Mesenchymal stem cell (in vitro differentiated cells and primary cell): ENCODE data around the gene FSTL4.

Experiments used
- DNase-seq: peaks from one replicate; pipeline ENCODE4 v3.0.0-alpha.2; 2013
- H2AFZ ChIP-seq: one replicate; pipeline ENCODE4 v1.6.1; 2013; ENCODE audit warnings: low read depth, mild to moderate bottlenecking, control low read depth, inconsistent platforms, low read length, moderate library complexity
- H2AK5ac ChIP-seq: 2 replicates; pipeline ENCODE4 v1.6.1; 2013; ENCODE audit warnings: low read length, moderate library complexity, mild to moderate bottlenecking, inconsistent platforms; ENCODE audit not compliant: severe bottlenecking
- H2BK120ac ChIP-seq: one replicate; pipeline ENCODE4 v1.6.1; 2013; ENCODE audit warnings: low read depth, mild to moderate bottlenecking, inconsistent platforms, low read length, moderate library complexity
- H2BK12ac ChIP-seq, 2 experiments: one replicate each; pipeline ENCODE4 v1.6.1; 2013; ENCODE audit warnings: inconsistent platforms in 2 of 2, low read length in 2 of 2, mild to moderate bottlenecking in 2 of 2, moderate library complexity in 2 of 2, control low read depth in 1 of 2
- H2BK15ac ChIP-seq: one replicate; pipeline ENCODE4 v1.6.1; 2013; ENCODE audit warnings: mild to moderate bottlenecking, low read depth, inconsistent platforms; ENCODE audit not compliant: poor library complexity, severe bottlenecking
- H2BK5ac ChIP-seq: 2 replicates; pipeline ENCODE4 v1.6.1; 2013; ENCODE audit warnings: low read depth, mild to moderate bottlenecking, low read length, control low read depth, inconsistent platforms; ENCODE audit not compliant: poor library complexity, severe bottlenecking
- H3K14ac ChIP-seq, 2 experiments: one replicate each; pipeline ENCODE4 v1.6.1; 2013; ENCODE audit warnings: inconsistent platforms in 2 of 2, low read length in 2 of 2, control low read depth in 1 of 2, mild to moderate bottlenecking in 1 of 2, moderate library complexity in 1 of 2
- H3K18ac ChIP-seq, 2 experiments: one replicate each; pipeline ENCODE4 v1.6.1; 2013; ENCODE audit warnings: inconsistent platforms in 2 of 2, low read length in 2 of 2, control low read depth in 1 of 2, low read depth in 1 of 2, mild to moderate bottlenecking in 1 of 2
- H3K23ac ChIP-seq, 2 experiments: one replicate each; pipeline ENCODE4 v1.6.1; 2013; ENCODE audit warnings: inconsistent platforms in 2 of 2, low read length in 2 of 2, mild to moderate bottlenecking in 2 of 2, moderate library complexity in 2 of 2, control low read depth in 1 of 2
- H3K27ac ChIP-seq: 2 replicates; pipeline ENCODE4 v1.5.1; 2013; ENCODE audit warnings: mild to moderate bottlenecking, moderate library complexity, low read length, control low read depth, inconsistent platforms; ENCODE audit not compliant: poor library complexity, severe bottlenecking
- H3K27me3 ChIP-seq, 2 experiments: 2 replicates each; pipeline versions ENCODE4 v1.6.1 to v1.7.0; 2013; ENCODE audit warnings: low read length in 2 of 2, mild to moderate bottlenecking in 2 of 2, moderate library complexity in 2 of 2, control low read depth in 1 of 2, inconsistent platforms in 1 of 2; ENCODE audit not compliant: control insufficient read depth in 1 of 2, insufficient read depth in 1 of 2
- H3K36me3 ChIP-seq, 2 experiments: 2 replicates each; pipeline versions ENCODE4 v1.6.1 to v1.7.0; 2013; ENCODE audit warnings: low read length in 2 of 2, control low read depth in 1 of 2, inconsistent platforms in 1 of 2, low read depth in 1 of 2, mild to moderate bottlenecking in 1 of 2; ENCODE audit not compliant: insufficient read depth in 2 of 2, control insufficient read depth in 1 of 2
- H3K4ac ChIP-seq, 2 experiments: one replicate each; pipeline ENCODE4 v1.6.1; 2013; ENCODE audit warnings: inconsistent platforms in 2 of 2, low read length in 2 of 2, mild to moderate bottlenecking in 2 of 2, moderate library complexity in 2 of 2, control low read depth in 1 of 2, low read depth in 1 of 2
- H3K4me1 ChIP-seq: 2 replicates; pipeline ENCODE4 v1.6.1; 2013; ENCODE audit warnings: low read depth, low read length, control low read depth; ENCODE audit not compliant: control insufficient read depth, insufficient read depth
- H3K4me2 ChIP-seq: 2 replicates; pipeline ENCODE4 v1.6.1; 2013; ENCODE audit warnings: low read length, mild to moderate bottlenecking, inconsistent platforms; ENCODE audit not compliant: poor library complexity, severe bottlenecking
- H3K4me3 ChIP-seq, 2 experiments: 2 replicates each; pipeline versions ENCODE4 v1.5.1 to v1.7.0; 2013; ENCODE audit warnings: low read length in 2 of 2, mild to moderate bottlenecking in 2 of 2, control low read depth in 1 of 2, low read depth in 1 of 2; ENCODE audit not compliant: insufficient read depth in 1 of 2
- H3K79me1 ChIP-seq: replicated peaks from 2 replicates; pipeline ENCODE4 v1.6.1; 2013; ENCODE audit warnings: mild to moderate bottlenecking, control low read depth, low read length, inconsistent platforms; ENCODE audit not compliant: poor library complexity, severe bottlenecking
- H3K9ac ChIP-seq: 2 replicates; pipeline ENCODE4 v1.7.0; 2013; ENCODE audit warnings: mild to moderate bottlenecking, low read length, moderate library complexity
- H3K9me3 ChIP-seq: 2 replicates; pipeline ENCODE4 v1.7.0; 2013; ENCODE audit warnings: mild to moderate bottlenecking, low read length; ENCODE audit not compliant: control insufficient read depth
- H4K8ac ChIP-seq: one replicate; pipeline ENCODE4 v1.6.1; 2013; ENCODE audit warnings: inconsistent platforms, mild to moderate bottlenecking, low read length, moderate library complexity
- H4K91ac ChIP-seq: one replicate; pipeline ENCODE4 v1.6.1; 2013; ENCODE audit warnings: mild to moderate bottlenecking, low read length, inconsistent platforms
- WGBS: methylation state at CpG from one replicate; pipeline ENCODE4 v1.1.7; 2013; ENCODE audit warnings: mixed read lengths; 5-methylcytosine and 5-hydroxymethylcytosine counted together

FSTL4 gene

GRCh38 chr5:133599044-133599443, 13.3 kb downstream of the FSTL4 start:
- H3K9ac ChIP-seq: no peak overlapping the region
- no peak overlapping the region for H3K4me3 ChIP-seq
- H4K91ac ChIP-seq: no peak overlapping the region
- no peak overlapping the region for H3K27ac ChIP-seq
- no peak overlapping the region for H3K14ac ChIP-seq
- H2BK12ac ChIP-seq: no peak overlapping the region
- no peak overlapping the region for H3K4me2 ChIP-seq
- no peak overlapping the region for H3K18ac ChIP-seq
- no peak overlapping the region for H3K23ac ChIP-seq
- no peak overlapping the region for H2BK120ac ChIP-seq
- no peak overlapping the region for H4K8ac ChIP-seq
- H3K36me3 ChIP-seq: no peaks in the 10 kb centered on the region
- H2BK5ac ChIP-seq: no peak overlapping the region
- H2BK15ac ChIP-seq: no peak overlapping the region
- H3K27me3 ChIP-seq: peaks cover 13 to 80% of the 10 kb centered on the region in 2 experiments
- no peak overlapping the region for H2AK5ac ChIP-seq
- no peaks in the 10 kb centered on the region for H3K4me1 ChIP-seq
- H2AFZ ChIP-seq: no peak overlapping the region
- no peak overlapping the region for H3K4ac ChIP-seq
- DNase-seq: no peak
- no peaks in the 10 kb centered on the region for H3K9me3 ChIP-seq
- 91% methylated on average over 8 of the region's 8 CpGs for WGBS
- no peaks in the 10 kb centered on the region for H3K79me1 ChIP-seq

GRCh38 chr5:133596049-133596448, 16.3 kb downstream of the FSTL4 start:
- no peak overlapping the region for H3K18ac ChIP-seq
- H2AK5ac ChIP-seq: no peak overlapping the region
- H2BK120ac ChIP-seq: no peak overlapping the region
- no peak overlapping the region for H3K4ac ChIP-seq
- H3K27ac ChIP-seq: no peak overlapping the region
- no peak for DNase-seq
- no peak overlapping the region for H4K8ac ChIP-seq
- no peak overlapping the region for H3K23ac ChIP-seq
- H3K4me2 ChIP-seq: no peak overlapping the region
- WGBS: 68% methylated on average over 5 of the region's 5 CpGs
- H3K36me3 ChIP-seq: no peaks in the 10 kb centered on the region
- peak overlapping the region in 1 of 2 experiments; percentile 39 for H3K14ac ChIP-seq
- peaks cover 7 to 79% of the 10 kb centered on the region in 2 experiments for H3K27me3 ChIP-seq
- no peak overlapping the region for H2AFZ ChIP-seq
- no peak overlapping the region for H4K91ac ChIP-seq
- no peaks in the 10 kb centered on the region for H3K9me3 ChIP-seq
- no peak overlapping the region for H2BK15ac ChIP-seq
- H3K4me1 ChIP-seq: no peaks in the 10 kb centered on the region
- H2BK12ac ChIP-seq: no peak overlapping the region
- no peak overlapping the region for H3K9ac ChIP-seq
- no peaks in the 10 kb centered on the region for H3K79me1 ChIP-seq
- H3K4me3 ChIP-seq: no peak overlapping the region
- no peak overlapping the region for H2BK5ac ChIP-seq

GRCh38 chr5:133595465-133595864, 16.9 kb downstream of the FSTL4 start:
- WGBS: 76% methylated on average over 5 of the region's 5 CpGs
- Histone ChIP-seq H3K27ac (no peak overlapping the region), H3K9me3 (no peaks in the 10 kb centered on the region), H3K27me3 (peaks cover 7 to 77% of the 10 kb centered on the region in 2 experiments), H3K9ac (no peak overlapping the region), H3K23ac (no peak overlapping the region), H2AFZ (no peak overlapping the region), H2BK15ac (no peak overlapping the region), H3K4me3 (no peak overlapping the region), H4K91ac (no peak overlapping the region), H2BK12ac (no peak overlapping the region), H2AK5ac (no peak overlapping the region), H3K14ac (no peak overlapping the region), H2BK120ac (no peak overlapping the region), H3K4ac (no peak overlapping the region), H3K4me2 (no peak overlapping the region), H4K8ac (no peak overlapping the region), H2BK5ac (no peak overlapping the region), H3K36me3 (no peaks in the 10 kb centered on the region), H3K18ac (no peak overlapping the region), H3K4me1 (no peaks in the 10 kb centered on the region), H3K79me1 (no peaks in the 10 kb centered on the region)
- no peak for DNase-seq

- H3K4me3 ChIP-seq: no peak overlapping the region
- no peak overlapping the region for H4K8ac ChIP-seq
- 0% methylated on average over 1 of the region's 1 CpG for WGBS
- no peak overlapping the region for H3K4me2 ChIP-seq
- H2AFZ ChIP-seq: no peak overlapping the region
- H3K18ac ChIP-seq: no peak overlapping the region
- no peak overlapping the region for H2BK120ac ChIP-seq
- no peak overlapping the region for H2BK5ac ChIP-seq
- no peak overlapping the region for H3K4ac ChIP-seq
- no peak overlapping the region for H2BK12ac ChIP-seq
- no peak overlapping the region for H3K9ac ChIP-seq
- no peak overlapping the region for H2AK5ac ChIP-seq
- H3K79me1 ChIP-seq: no peaks in the 10 kb centered on the region
- no peak for DNase-seq
- H3K4me1 ChIP-seq: no peaks in the 10 kb centered on the region
- no peak overlapping the region for H3K23ac ChIP-seq
- no peaks in the 10 kb centered on the region for H3K9me3 ChIP-seq
- H2BK15ac ChIP-seq: no peak overlapping the region
- no peak overlapping the region for H4K91ac ChIP-seq
- H3K14ac ChIP-seq: no peak overlapping the region
- H3K27ac ChIP-seq: no peak overlapping the region
- no peaks in the 10 kb centered on the region for H3K36me3 ChIP-seq
- peaks cover 0 to 39% of the 10 kb centered on the region in 2 experiments for H3K27me3 ChIP-seq
These were observed 23.1 kb downstream of the FSTL4 start for GRCh38 chr5:133589286-133589685.
